GM18508 (cell line): Measurements from ENCODE around the gene TRIM61.
"Not testable (repeated sequence)": the region's sequence is repeated elsewhere in the genome, so short reads cannot be mapped to it uniquely, and the experiment has no call there.

Experiments used
- ATAC-seq: cut with Tn5 transposase; IDR thresholded peaks from one replicate; pipeline ENCODE4 v1.9.1; 2021; ENCODE audit warnings: moderate number of reproducible peaks; ENCODE audit not compliant: insufficient read depth, unreplicated experiment

TRIM61 gene

GRCh38 chr4:164959421-164959820 lies 18.0 kb downstream of the TRIM61 start:
- ATAC-seq, result not testable (repeated sequence)

GRCh38 chr4:164956766-164957643 lies 20.5 kb downstream of the TRIM61 start:
- peak; percentile 98 for ATAC-seq

DNA sequence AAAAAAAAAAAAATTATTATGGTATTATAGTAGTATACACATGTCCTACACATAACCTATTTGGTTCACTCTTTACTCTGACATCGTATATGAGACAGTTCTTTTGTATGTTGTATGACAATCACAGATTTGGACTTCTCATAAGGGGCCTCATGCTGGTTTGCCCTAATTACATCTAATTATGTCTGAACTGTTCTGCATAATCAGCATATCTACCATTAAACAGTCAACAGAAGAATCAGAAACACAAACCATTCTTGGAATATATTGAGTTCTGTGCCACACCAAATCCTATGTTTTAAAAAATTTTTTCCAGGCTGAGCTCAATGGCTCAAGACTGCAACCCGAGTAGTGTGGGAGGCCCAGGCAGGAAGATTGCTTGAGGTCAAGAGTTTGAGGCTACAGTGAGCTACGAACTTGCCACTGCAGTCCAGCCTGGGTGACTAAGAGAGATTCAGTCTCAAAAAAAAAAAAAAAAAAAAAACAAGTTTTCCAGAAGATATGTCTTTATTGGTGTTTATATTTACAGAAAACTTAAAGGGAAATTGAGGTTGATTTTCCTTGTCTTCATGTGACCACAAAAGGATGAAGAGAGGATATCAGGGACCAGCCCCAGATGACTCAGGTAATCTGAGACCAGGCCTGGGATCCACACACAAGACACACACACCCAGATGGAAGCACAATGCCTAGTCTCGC lies 22.2 kb downstream of the TRIM61 start:
- ATAC-seq, result no peak

DNA sequence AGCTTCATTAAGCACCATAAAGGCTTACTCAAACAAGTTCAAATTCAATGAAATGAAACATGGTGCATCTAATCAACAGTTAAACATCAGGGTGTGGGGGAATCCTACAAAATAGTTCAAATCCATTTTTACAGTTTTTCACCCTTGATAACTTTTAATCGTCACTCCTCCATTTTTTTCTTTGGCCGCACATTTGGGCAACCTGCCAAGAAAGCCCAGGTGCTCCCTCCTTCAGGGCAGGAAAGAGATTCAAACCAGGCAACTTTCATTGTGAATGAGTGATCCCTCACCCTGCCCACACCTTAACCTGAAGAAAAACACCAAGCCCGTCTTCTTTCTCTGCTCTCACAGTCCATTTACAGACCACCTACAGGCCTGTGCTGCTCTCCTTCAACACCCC lies 24.9 kb downstream of the TRIM61 start:
- no peak for ATAC-seq

DNA sequence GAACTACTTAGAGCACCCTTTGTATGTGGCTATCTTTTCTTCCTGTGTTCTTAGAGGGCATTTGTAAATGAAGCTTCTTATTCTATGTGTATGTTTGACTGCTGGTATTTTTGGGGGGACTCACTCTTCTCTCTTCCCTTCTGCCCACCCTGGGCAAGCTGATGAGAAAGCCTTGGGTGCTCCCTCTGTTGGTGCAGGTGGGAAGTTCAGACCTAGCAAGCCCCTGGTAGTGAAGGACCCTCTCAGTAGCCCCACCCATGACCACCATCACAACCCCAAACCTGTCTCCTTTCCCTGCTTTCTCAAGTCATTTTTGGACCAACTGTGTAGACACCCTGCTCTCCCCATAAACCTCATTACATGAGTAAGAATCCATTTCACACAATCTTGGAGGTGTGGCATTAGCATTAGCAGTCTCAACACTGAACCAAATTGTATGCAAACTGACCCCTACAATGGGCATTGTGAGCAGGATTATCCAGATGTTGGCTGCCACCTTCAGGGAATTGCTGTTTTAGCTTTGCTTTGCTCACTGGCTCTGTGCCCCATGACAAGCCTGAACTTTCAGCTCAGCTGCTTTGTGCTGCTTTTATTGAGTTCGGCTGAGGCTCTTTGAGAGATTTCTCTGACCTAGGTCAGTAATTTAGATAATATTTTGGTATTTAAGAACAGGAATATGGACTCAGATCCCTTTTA lies 27.9 kb downstream of the TRIM61 start:
- ATAC-seq, result no peak

DNA sequence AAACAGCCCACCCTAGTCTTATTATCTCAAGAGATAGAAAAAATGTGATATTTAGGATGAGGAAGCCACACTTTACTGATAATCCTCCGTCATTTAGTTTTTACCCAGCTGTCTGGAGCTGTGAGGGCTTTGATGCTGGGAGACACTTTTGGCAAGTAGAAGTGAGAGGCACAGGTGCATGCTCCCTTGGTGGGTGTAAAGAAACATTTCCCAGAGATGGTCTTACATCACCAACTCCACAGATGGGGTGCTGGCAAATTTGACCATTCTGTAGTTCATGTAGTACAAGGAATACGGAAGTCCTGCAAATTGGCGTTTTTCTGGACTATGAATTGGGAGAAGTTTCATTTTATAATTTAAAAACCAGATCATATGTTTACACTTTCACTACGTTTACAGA lies 28.5 kb downstream of the TRIM61 start:
- no peak for ATAC-seq

GRCh38 chr4:164948006-164948405 lies 29.5 kb downstream of the TRIM61 start:
- not testable (repeated sequence) for ATAC-seq

DNA sequence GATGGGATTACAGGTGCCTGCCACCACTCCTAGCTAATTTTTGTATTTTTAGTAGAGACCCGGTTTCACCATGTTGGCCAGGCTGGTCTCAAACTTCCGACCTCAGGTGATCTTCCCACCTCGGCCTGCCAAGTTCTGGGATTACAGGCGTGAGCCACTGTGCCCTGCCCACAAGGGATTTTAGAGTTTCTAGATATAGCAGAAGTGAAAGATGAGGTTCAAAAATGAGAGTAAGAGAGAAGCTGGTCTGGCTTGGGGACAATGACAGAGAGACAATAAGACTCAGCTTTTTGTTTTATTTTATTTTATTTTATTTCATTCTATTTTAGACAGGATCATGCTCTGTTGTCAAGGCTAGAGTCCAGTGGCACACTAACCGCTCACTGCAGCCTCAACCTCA lies 30.6 kb downstream of the TRIM61 start:
- no peak for ATAC-seq

- no peak for ATAC-seq
These were observed 32.3 kb downstream of the TRIM61 start for GRCh38 chr4:164945146-164945545.

- ATAC-seq, result no peak
These were observed 34.3 kb downstream of the TRIM61 start for GRCh38 chr4:164943192-164943591.

DNA sequence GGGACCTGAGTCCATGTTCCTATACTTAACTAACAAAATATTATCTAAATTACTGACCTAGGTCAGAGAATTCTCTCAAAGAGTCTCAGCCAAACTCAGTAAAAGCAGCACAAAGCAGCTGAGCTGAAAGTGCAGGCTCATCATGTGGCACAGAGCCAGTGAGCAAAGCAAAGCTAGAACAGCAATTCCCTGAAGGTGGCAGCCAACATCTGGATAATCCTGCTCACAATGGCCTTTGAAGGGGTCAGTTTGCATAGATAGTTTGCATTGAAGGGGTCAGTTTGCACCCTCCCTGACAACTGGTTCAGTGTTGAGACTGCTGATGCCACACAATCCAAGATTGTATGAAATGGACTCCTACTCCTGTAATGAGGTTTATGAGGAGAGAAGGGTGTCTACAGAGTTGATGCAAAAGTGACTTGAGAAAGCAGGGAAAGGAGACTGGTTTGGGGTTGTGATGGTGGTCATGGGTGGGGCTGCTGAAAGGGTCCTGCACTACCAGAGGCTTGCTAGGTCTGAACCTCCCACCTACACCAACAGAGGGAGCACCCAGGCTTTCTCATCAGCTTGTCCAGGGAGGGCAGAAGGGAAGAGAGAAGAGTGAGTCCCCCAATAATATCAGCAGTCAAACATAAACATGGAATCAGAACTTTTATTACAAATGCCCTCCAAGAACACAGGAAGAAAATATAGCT lies 39.7 kb downstream of the TRIM61 start:
- peak; percentile 36 for ATAC-seq

DNA sequence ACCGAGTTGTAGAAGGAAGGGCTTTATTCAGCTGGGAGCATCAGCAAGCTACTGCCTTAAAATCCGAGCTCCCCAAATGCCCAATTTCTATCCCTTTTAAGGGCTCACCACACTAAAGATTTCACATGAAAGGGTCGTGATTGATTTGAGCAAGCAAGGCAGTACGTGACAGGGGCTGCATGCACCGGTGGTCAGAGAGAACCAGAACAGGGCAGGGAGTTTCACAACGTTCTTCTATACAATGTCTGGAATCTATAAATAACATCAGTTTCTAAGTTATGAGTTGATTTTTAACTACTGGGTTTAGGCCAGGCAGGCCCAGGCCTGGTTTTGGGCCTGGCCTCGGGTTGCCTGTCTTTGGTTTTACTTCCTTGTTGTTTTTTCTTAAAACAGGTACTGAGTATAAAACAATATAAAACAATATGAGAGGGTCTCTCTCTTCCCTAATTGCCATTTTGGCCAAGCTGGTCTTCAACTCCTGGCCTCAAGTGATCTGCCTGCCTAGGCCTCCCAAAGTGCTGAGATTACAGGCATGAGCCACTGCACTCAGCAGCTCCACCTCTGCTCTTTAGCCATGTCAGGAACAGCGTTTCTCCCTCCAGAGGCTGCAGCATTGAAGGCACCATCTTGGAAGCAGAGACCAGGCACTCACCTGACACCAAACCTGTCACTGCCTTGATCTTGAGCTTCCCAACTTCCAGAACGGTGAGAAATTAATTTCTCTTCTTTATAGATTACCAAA lies 41.4 kb downstream of the TRIM61 start:
- ATAC-seq, result peak; percentile 44

GRCh38 chr4:164935363-164935762 lies 42.1 kb downstream of the TRIM61 start:
- ATAC-seq, result peak; percentile 52

DNA sequence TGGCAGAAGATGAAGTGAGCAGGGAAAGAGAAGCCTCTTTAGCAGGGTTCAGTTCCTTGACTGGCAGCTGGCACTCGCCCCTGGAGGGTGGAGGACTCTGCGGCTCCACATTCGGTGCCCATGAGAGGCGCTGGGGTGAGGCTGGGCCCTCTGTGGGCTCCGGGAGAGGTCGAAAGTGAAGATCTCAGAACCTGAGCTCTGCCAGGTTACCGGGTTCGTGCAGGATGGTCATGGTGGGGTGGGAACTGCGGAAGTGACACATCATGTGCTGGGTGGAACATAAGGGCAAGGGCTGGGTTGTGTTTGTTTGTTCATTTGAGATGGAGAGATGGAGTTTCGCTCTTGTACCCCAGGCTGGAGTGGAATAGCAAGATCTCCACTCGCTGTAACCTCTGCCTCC lies 44.2 kb downstream of the TRIM61 start:
- no peak for ATAC-seq

GRCh38 chr4:164931551-164932324 lies 45.7 kb downstream of the TRIM61 start:
- no peak for ATAC-seq

GRCh38 chr4:164930647-164931046 lies 46.8 kb downstream of the TRIM61 start:
- ATAC-seq, result no peak

GRCh38 chr4:164927101-164927500 lies 50.4 kb downstream of the TRIM61 start:
- ATAC-seq, result not testable (repeated sequence)

- ATAC-seq, result no peak
These were observed 51.2 kb downstream of the TRIM61 start for GRCh38 chr4:164926301-164926700.

DNA sequence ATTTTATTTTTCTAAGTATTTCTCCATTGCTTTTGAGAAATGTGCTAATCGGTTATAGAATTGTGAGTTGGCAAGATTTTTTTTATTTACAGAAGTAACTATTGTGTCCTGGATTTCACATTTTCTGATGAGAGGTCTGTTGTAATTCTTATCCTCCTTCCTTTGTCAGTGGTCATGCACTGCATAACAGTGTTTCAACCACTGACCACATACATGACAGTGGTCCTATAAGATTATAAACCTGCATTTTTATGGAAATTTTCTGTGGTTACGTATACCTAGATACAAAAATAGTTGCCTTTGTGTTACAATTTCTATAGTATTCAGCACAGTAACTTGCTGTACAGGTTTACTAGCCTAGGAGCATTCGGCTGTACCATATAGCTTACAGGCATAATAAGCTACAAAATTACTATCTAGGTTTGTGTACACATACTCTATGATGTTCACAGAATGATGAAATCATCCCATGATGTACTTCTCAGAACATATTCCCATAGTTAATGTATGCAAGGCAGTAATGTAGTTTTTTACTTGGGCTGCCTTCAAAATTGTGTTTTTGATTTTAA lies 52.7 kb downstream of the TRIM61 start:
- ATAC-seq, result no peak
